ENCODE results near the gene CAGE1. TPM values are rescaled to one million over a fixed set of nuclear protein-coding genes. Genes with fewer than 3 reads are reported as not detected.

CAGE1 gene
- not detected for total RNA-seq

DNA sequence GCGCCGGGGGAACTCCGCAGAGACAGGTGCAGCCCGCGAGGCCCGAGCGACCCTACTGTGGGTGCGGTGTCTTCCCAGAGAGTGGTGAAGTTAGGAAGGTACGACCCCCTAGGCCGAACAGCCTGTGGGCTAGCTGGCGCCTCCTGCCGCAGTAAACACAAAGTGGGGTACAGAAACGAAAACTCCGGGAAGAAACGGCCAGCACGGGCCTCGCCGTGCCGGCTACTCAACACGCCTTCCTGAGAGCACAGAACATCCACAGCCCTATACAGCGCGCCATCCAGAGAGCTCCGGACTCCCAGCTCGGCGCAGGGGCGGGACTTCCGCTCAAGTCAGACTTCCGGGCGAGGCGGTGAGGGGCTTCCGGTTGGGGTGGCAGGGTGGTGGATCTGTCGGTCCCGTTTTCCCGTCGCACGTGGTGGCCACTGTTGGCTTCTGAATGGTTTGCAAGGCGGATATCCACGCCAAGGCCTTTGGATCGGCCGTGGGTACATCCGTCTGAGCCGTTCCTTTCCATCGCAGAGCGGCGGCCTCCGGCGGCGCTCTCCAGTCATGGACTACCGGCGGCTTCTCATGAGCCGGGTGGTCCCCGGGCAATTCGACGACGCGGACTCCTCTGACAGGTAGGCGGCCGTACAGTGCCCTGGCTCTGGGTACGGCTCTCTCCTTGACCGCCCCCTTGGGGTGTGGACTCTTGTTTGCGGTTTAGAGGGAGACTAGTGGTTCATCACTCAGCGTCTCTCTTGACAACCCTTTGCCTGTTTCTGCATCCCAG, at the start of gene CAGE1, which contains the start of gene RIOK1:
Gene CAGE1 (minus strand): TSS at position 292 of the 775 bp plus-strand sequence. CDS start 2,569 bp downstream, outside the sequence.
Gene RIOK1 (plus strand): TSS at position 358 of the 775 bp plus-strand sequence. CDS start 195 bp downstream, at position 553.
- peaks cover 0 to 18% of the 10 kb centered on the region in 2 donors for H3K36me3 ChIP-seq
- ATAC-seq: peak; percentile 99

DNA sequence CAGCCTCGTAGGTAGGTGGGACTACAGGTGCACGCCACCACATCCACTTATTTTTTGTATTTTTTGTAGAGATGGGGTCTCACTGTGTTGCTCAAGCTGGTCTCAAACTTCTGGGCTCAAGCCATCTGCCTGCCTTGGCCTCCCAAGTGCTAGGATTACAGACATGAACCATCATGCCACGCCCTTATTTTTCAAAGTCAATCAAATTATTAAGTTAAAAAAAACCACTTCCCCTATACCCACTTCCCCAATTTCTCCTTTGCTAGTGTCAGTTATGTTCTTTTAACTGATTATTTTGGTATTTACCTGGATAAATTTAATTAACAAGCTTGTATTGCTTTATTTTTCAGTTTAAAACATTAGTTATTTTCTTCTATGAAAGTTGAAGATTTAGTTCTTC, 49.7 kb upstream of the CAGE1 start:
- Histone ChIP-seq H3K36me3 (no peaks in the 10 kb centered on the region), H3K27me3 (peaks cover 22% of the 10 kb centered on the region), H3K27ac (no peak overlapping the region), H3K4me3 (no peak overlapping the region), H3K9me3 (peaks cover 0 to 19% (median 0%) of the 10 kb centered on the region in 3 donors), H3K4me1 (no peaks in the 10 kb centered on the region)
- TF ChIP-seq POLR2A (IDR thresholded peaks at IDR 0.05) (no peak), EP300 (IDR thresholded peaks at IDR 0.05) (no peak), POLR2AphosphoS5 (IDR thresholded peaks at IDR 0.05) (no peak)
- TF ChIP-seq, protein P1, sequence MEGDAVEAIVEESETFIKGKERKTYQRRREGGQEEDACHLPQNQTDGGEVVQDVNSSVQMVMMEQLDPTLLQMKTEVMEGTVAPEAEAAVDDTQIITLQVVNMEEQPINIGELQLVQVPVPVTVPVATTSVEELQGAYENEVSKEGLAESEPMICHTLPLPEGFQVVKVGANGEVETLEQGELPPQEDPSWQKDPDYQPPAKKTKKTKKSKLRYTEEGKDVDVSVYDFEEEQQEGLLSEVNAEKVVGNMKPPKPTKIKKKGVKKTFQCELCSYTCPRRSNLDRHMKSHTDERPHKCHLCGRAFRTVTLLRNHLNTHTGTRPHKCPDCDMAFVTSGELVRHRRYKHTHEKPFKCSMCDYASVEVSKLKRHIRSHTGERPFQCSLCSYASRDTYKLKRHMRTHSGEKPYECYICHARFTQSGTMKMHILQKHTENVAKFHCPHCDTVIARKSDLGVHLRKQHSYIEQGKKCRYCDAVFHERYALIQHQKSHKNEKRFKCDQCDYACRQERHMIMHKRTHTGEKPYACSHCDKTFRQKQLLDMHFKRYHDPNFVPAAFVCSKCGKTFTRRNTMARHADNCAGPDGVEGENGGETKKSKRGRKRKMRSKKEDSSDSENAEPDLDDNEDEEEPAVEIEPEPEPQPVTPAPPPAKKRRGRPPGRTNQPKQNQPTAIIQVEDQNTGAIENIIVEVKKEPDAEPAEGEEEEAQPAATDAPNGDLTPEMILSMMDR (IDR thresholded peaks at IDR 0.05): no peak
- 71 to 80% methylated on average over 1 to 3 of the region's 3 CpGs for WGBS, 2 donors (ENCODE audit: low coverage in 1 of 2)
- ATAC-seq: no peak

More for the DNA sequence above, at the start of gene CAGE1, which contains the start of gene RIOK1:
- H3K27me3 ChIP-seq: no peaks in the 10 kb centered on the region
- no peaks in the 10 kb centered on the region for H3K9me3 ChIP-seq
- peak within 1 kb of the TSS; percentile 66 to 72 for H3K4me3 ChIP-seq
- TF ChIP-seq EP300 (IDR thresholded peaks at IDR 0.05) (no peak), POLR2A (IDR thresholded peaks at IDR 0.05) (peak; percentile 67 to 68), POLR2AphosphoS5 (IDR thresholded peaks at IDR 0.05) (peak; percentile 78)
- TF ChIP-seq, protein P1 (IDR thresholded peaks at IDR 0.05): peak in 2 of 4 experiments; percentile 31 to 32
- H3K27ac ChIP-seq: peak within 1 kb of the TSS; percentile 75 to 96 (median 92)
- peaks cover 0 to 34% (median 12%) of the 10 kb centered on the region in 3 donors for H3K4me1 ChIP-seq
- 0% methylated on average over 1 of the region's 62 CpGs; no CpG with 5 or more reads in 1 of the 2 donors for WGBS, 2 donors (ENCODE audit: low coverage in 1 of 2)

DNA sequence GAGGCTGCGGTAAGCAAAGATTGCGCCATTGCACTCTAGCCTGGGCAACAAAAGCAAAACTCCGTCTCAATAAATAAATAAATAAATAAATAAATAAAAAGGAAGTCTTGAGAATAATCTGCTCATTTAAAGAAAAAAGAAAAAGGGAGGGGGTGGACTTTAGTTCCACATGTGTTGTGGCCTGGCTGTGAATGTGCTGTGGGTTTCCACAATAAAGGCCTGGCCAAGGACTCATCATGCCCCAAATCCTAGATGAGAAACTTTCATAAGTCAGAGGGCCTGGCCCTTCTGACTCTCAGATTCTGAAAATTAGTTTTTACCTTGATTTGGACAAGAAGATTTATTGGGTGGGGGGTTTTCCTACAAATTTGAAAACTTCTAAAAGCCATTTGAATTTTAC, 48.5 kb upstream of the CAGE1 start:
- Histone ChIP-seq H3K4me3 (no peak overlapping the region), H3K27me3 (peaks cover 22% of the 10 kb centered on the region), H3K9me3 (peaks cover 0 to 19% (median 0%) of the 10 kb centered on the region in 3 donors), H3K36me3 (no peaks in the 10 kb centered on the region), H3K27ac (no peak overlapping the region), H3K4me1 (no peaks in the 10 kb centered on the region)
- no peak for ATAC-seq
- TF ChIP-seq POLR2A (IDR thresholded peaks at IDR 0.05) (no peak), POLR2AphosphoS5 (IDR thresholded peaks at IDR 0.05) (no peak), EP300 (IDR thresholded peaks at IDR 0.05) (no peak)
- TF ChIP-seq, protein P1 (IDR thresholded peaks at IDR 0.05): no peak
- 100% methylated on average over 3 of the region's 3 CpGs; no CpG with 5 or more reads in 1 of the 2 donors for WGBS, 2 donors (ENCODE audit: low coverage in 1 of 2)

DNA sequence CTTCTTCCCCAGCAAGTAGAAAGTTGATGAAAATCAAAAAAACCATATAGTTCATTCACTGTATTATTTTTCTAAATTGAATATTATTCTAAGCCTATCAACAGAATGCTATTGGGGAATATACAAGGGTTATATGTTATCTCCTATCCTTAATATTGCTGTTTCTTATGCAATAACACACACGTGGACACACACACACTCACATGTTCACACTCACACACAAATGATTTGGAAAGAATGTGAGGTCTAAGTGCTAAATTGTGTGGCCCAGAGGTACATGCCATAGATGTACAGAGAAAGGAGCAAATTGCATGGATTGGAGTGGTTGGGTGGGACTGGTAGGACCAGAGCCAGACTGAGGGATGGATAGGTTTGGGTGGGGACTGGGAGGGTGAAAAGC, 45.1 kb upstream of the CAGE1 start:
- ATAC-seq: no peak
- WGBS, 2 donors (ENCODE audit: low coverage in 1 of 2): 56 to 67% methylated on average over 1 of the region's 1 CpG
- no peak overlapping the region for H3K4me3 ChIP-seq
- no peaks in the 10 kb centered on the region for H3K4me1 ChIP-seq
- TF ChIP-seq POLR2AphosphoS5 (IDR thresholded peaks at IDR 0.05) (no peak), POLR2A (IDR thresholded peaks at IDR 0.05) (no peak), EP300 (IDR thresholded peaks at IDR 0.05) (no peak)
- TF ChIP-seq, protein P1 (IDR thresholded peaks at IDR 0.05): no peak
- no peak overlapping the region for H3K27ac ChIP-seq
- H3K36me3 ChIP-seq: no peaks in the 10 kb centered on the region
- peaks cover 0 to 19% (median 0%) of the 10 kb centered on the region in 3 donors for H3K9me3 ChIP-seq
- H3K27me3 ChIP-seq: peaks cover 29% of the 10 kb centered on the region
